Keratinocyte (primary cell): ENCODE results near the gene SLC43A3. TPM values are rescaled to one million over a fixed set of nuclear protein-coding genes. Genes with fewer than 3 reads are reported as not detected.

Experiments
- DNase-seq: peaks from one replicate; pipeline ENCODE4 v3.0.0-alpha.2; 2011; ENCODE audit warnings: low read depth, missing footprints, low spot score
- FAIRE-seq: peaks from 2 replicates; lab custom pipeline; 2011; peaks lifted over from hg19 to GRCh38; lab: Jason Lieb, UNC
- H2AFZ ChIP-seq: 2 replicates; pipeline ENCODE4 v1.6.0; 2012; ENCODE audit warnings: low read length, control low read depth, inconsistent platforms; ENCODE audit not compliant: control insufficient read depth
- H3K27ac ChIP-seq: 2 replicates; pipeline ENCODE4 v1.5.1; 2011; ENCODE audit warnings: low read length; ENCODE audit not compliant: control insufficient read depth, insufficient read depth
- H3K27me3 ChIP-seq: 3 replicates; pipeline ENCODE4 v1.6.0; 2011; ENCODE audit warnings: low read length; ENCODE audit not compliant: control insufficient read depth, insufficient read depth; ENCODE audit errors: extremely low read depth
- H3K36me3 ChIP-seq, 2 experiments: 2 replicates in 1 of 2; 3 replicates in 1 of 2; pipeline ENCODE4 v1.5.1; 2011; ENCODE audit warnings: low read length in 2 of 2, mild to moderate bottlenecking in 1 of 2; ENCODE audit not compliant: control insufficient read depth in 2 of 2, insufficient read depth in 2 of 2; ENCODE audit errors: extremely low read depth in 1 of 2
- H3K4me1 ChIP-seq: 3 replicates; pipeline ENCODE4 v1.5.1; 2011; ENCODE audit warnings: low read length; ENCODE audit not compliant: control insufficient read depth, insufficient read depth; ENCODE audit errors: extremely low read depth
- H3K4me2 ChIP-seq: 3 replicates; pipeline ENCODE4 v1.6.0; 2011; ENCODE audit warnings: low read depth, low read length; ENCODE audit not compliant: control insufficient read depth, insufficient read depth; ENCODE audit errors: extremely low read depth
- H3K4me3 ChIP-seq, 3 experiments: fragments of 200-600 bp in 1 of 3; sonication (generic) in 1 of 3; 2 replicates in 2 of 3; 3 replicates in 1 of 3; pipeline ENCODE4 v1.5.1; 2011 to 2016; ENCODE audit warnings: low read length in 3 of 3, mild to moderate bottlenecking in 3 of 3, control low read depth in 2 of 3, inconsistent platforms in 1 of 3, low read depth in 1 of 3, mixed read lengths in 1 of 3, mixed run types in 1 of 3, moderate library complexity in 1 of 3; ENCODE audit not compliant: control insufficient read depth in 2 of 3, insufficient read depth in 2 of 3; ENCODE audit errors: extremely low read depth in 1 of 3
- H3K79me2 ChIP-seq: 2 replicates; pipeline ENCODE4 v1.6.0; 2012; ENCODE audit warnings: low read length; ENCODE audit not compliant: control insufficient read depth, insufficient read depth
- H3K9ac ChIP-seq: 3 replicates; pipeline ENCODE4 v1.6.0; 2011; ENCODE audit warnings: low read length; ENCODE audit not compliant: control insufficient read depth, insufficient read depth; ENCODE audit errors: extremely low read depth
- H3K9me1 ChIP-seq: 3 replicates; pipeline ENCODE4 v1.6.0; 2011; ENCODE audit warnings: low read length; ENCODE audit not compliant: control insufficient read depth, insufficient read depth; ENCODE audit errors: extremely low read depth
- H3K9me3 ChIP-seq: 2 replicates; pipeline ENCODE4 v1.5.1; 2012; ENCODE audit warnings: low read depth, low read length; ENCODE audit not compliant: control insufficient read depth
- H4K20me1 ChIP-seq: 3 replicates; pipeline ENCODE4 v1.6.0; 2011; ENCODE audit warnings: low read length; ENCODE audit not compliant: control insufficient read depth, insufficient read depth; ENCODE audit errors: extremely low read depth
- CTCF ChIP-seq, 3 experiments: IDR thresholded peaks in 1 of 3; conservative IDR thresholded peaks in 1 of 3; optimal IDR thresholded peaks in 1 of 3; 2 replicates in 2 of 3; 3 replicates in 1 of 3; pipeline versions ENCODE3 to v1.5.1; 2011; ENCODE audit warnings: low read length in 3 of 3, mild to moderate bottlenecking in 3 of 3, moderate library complexity in 2 of 3, control low read depth in 1 of 3, inconsistent platforms in 1 of 3; ENCODE audit not compliant: insufficient read depth in 2 of 3; ENCODE audit errors: extremely low read depth in 1 of 3
- EZH2 ChIP-seq: IDR thresholded peaks from one replicate; pipeline ENCODE4 v1.6.1; 2012; ENCODE audit warnings: inconsistent platforms, mild to moderate bottlenecking, low read length, moderate library complexity
- dilution Hi-C: fragments of 300-500 bp; cut with MboI; formaldehyde crosslinking; loops from one replicate; pipeline ENCODE4 v1.7.0; 2020; ENCODE audit warnings: low sequenced_read_pairs; ENCODE audit not compliant: extremely low pct_ligation_motif_present
- polyA plus RNA-seq, 5 experiments: library from polyadenylated mRNA; depleted of rRNA in 3 of 5; stranded (reverse) in 3 of 5; stranded (forward) in 1 of 5; unstranded in 1 of 5; fragments of >200 nt; gene quantifications; 1 replicate in 1 of 5; 2 replicates in 3 of 5; 3 replicates in 1 of 5; pipeline versions ENCODE4 v1.2.1 to v1.2.3, GENCODE V29; 2011 to 2012; ENCODE audit warnings: missing spikeins in 2 of 5, low read depth in 1 of 5, low replicate concordance in 1 of 5

The SLC43A3 gene
- polyA plus RNA-seq, 1 donor (not counting 4 experiments of a cell fraction or from before 2014, with no cell fraction given): 48.1 TPM

- Histone ChIP-seq H3K27me3 (no peaks in the 10 kb centered on the region), H2AFZ (no peak within 1 kb of the TSS), H3K9me1 (no peaks in the 10 kb centered on the region), H3K79me2 (no peaks in the 10 kb centered on the region), H3K4me2 (no peak within 1 kb of the TSS), H4K20me1 (no peaks in the 10 kb centered on the region), H3K4me3 (no peak within 1 kb of the TSS), H3K9me3 (no peaks in the 10 kb centered on the region), H3K27ac (no peak within 1 kb of the TSS), H3K9ac (no peak within 1 kb of the TSS), H3K4me1 (no peaks in the 10 kb centered on the region), H3K36me3 (no peaks in the 10 kb centered on the region)
- TF ChIP-seq EZH2 (no peak), CTCF (optimal IDR thresholded peaks at IDR 0.05 in 1 of 3, IDR thresholded peaks at IDR 0.05 in 1 of 3, conservative IDR thresholded peaks at IDR 0.05 in 1 of 3; ENCODE audit: extremely low read depth in 1 of 3, insufficient read depth in 2 of 3, low read length in 3 of 3) (no peak)
- no peak for DNase-seq
- no peak for FAIRE-seq
- dilution Hi-C loops: no loop called here
Observed at GRCh38 chr11:57380975-57381374, 45.9 kb downstream of the SLC43A3 start, which contains the start of gene PRG3. PRG3 (minus strand) TSS chr11:57381150; CDS start chr11:57380708, 442 bp downstream.

- no peaks in the 10 kb centered on the region for H3K79me2 ChIP-seq
- FAIRE-seq (peak; percentile 70), DNase-seq (no peak)
- H4K20me1 ChIP-seq: no peaks in the 10 kb centered on the region
- H3K4me3 ChIP-seq: no peak overlapping the region
- no peak overlapping the region for H3K27ac ChIP-seq
- TF ChIP-seq CTCF (optimal IDR thresholded peaks at IDR 0.05 in 1 of 3, IDR thresholded peaks at IDR 0.05 in 1 of 3, conservative IDR thresholded peaks at IDR 0.05 in 1 of 3; ENCODE audit: extremely low read depth in 1 of 3, insufficient read depth in 2 of 3, low read length in 3 of 3) (no peak), EZH2 (no peak)
- no peaks in the 10 kb centered on the region for H3K9me3 ChIP-seq
- H3K27me3 ChIP-seq: no peaks in the 10 kb centered on the region
- H2AFZ ChIP-seq: no peak overlapping the region
- no peak overlapping the region for H3K4me2 ChIP-seq
- H3K36me3 ChIP-seq: no peaks in the 10 kb centered on the region
- no peak overlapping the region for H3K9ac ChIP-seq
- dilution Hi-C loops: no loop called here
- H3K9me1 ChIP-seq: no peaks in the 10 kb centered on the region
- H3K4me1 ChIP-seq: no peaks in the 10 kb centered on the region
Observed at GRCh38 chr11:57379732-57380131, 47.2 kb downstream of the SLC43A3 start.
